ENCODE measurements around the gene ZIC4.

ZIC4 gene

DNA sequence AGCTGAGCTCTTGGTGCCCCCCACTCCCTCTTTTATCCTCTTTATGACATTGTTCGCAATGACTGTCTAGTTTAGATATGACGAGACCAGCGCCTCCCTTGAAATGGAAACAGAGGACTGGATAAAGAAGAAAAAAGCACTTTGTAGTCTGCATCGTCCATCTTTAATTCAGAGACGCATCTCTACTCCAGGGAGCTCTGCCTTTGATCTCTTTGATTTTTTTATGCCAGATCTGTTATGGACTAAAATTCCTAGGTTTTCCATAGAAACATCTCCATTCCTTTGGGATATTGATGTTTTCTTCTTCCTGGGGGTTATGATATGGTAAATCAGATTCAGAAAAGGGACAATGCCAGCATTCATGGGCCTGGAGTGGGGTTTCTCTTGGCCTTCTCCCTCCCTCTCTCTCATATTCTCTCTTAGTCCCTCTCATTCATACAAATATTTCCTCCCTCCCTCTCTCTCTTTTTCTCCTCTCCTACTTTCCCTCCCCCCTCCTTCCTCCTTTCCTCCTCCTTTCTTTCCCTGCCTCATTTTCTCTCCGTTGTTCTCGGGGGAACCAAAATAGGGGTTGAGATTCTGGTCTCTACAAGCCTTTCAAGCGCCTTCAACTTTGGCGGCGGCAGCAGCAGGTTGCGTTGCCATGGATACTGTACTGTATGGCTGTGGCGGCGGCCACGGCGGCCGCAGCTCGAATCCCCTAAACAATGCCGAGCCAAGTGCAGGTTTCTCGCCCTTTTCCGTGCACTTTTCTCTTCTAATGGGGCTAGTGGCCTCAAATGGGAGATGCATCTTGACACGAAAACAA, 45.5 kb downstream of the ZIC4 start:
- no peak for DNase-seq (ENCODE audit: low read depth)
- TF ChIP-seq, protein P1, sequence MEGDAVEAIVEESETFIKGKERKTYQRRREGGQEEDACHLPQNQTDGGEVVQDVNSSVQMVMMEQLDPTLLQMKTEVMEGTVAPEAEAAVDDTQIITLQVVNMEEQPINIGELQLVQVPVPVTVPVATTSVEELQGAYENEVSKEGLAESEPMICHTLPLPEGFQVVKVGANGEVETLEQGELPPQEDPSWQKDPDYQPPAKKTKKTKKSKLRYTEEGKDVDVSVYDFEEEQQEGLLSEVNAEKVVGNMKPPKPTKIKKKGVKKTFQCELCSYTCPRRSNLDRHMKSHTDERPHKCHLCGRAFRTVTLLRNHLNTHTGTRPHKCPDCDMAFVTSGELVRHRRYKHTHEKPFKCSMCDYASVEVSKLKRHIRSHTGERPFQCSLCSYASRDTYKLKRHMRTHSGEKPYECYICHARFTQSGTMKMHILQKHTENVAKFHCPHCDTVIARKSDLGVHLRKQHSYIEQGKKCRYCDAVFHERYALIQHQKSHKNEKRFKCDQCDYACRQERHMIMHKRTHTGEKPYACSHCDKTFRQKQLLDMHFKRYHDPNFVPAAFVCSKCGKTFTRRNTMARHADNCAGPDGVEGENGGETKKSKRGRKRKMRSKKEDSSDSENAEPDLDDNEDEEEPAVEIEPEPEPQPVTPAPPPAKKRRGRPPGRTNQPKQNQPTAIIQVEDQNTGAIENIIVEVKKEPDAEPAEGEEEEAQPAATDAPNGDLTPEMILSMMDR (IDR thresholded peaks at IDR 0.05; ENCODE audit: low read length, missing control alignments), result no peak
- no peak overlapping the region for H3K4me3 ChIP-seq (replicated peaks; ENCODE audit: low read depth, low read length)

DNA sequence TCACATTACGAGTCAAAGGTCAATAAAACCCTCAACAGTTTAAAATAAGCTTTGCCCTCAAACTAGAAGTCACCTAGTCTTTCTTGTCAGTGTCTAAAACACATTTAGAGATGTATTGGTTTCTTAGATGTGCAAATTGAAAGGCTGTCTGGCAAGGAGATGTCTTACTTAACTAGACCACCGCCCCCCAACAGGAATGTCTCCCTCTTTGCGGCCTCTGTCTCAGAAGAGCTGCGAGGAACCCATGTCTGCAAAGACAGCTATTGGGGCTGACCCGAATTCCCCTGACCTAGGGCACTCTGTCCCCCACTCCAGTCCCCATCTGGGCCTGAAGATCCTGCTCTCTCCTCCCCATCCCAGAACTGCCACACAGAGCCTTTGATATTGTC, 46.3 kb downstream of the ZIC4 start:
- TF ChIP-seq, protein P1 (IDR thresholded peaks at IDR 0.05; ENCODE audit: low read length, missing control alignments), result no peak
- H3K4me3 ChIP-seq (replicated peaks; ENCODE audit: low read depth, low read length), result no peak overlapping the region
- DNase-seq (ENCODE audit: low read depth), result no peak

DNA sequence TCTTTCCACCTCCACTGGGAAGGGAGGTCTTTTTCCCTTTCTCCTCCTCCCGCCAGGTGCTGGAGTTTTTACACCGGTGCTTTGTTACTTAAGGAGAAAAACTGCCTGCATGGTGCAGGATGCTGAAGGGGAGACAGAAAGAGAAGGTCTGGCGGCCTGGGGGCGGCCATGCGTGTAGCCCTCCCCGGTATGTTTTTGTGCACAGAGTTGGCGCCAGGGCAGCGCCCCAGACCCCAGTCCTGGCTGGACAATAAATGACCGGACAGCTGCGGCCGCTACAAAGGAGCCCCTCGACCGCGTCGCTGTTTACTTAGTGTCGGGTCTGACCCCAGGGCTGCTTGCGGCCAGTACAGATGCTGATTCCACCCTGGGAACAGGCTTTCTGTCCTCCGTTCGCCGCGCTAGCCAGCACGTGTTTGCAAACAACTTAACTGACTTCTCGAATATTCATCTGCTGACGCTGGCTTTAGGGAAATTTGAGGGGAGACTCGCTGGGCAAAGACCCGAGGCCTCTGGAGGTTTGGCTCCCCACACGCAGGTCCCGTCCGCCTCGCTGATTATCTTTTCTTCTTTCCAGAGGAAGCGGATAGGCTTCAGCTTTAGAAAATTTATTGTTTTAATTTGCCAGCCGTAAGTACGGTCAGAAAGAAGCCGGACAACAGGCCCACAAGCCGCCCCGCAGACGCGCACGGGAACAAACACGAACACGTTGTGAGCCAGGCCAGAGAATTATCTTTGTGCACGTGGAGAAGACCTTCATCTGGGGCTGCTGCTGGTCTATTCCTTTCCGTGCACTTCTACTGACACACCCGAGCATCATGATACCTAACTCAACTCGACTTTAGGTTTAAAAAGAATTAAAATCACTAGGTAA, 46.9 kb downstream of the ZIC4 start:
- no peak overlapping the region for H3K4me3 ChIP-seq (replicated peaks; ENCODE audit: low read depth, low read length)
- TF ChIP-seq, protein P1 (IDR thresholded peaks at IDR 0.05; ENCODE audit: low read length, missing control alignments), result no peak
- DNase-seq (ENCODE audit: low read depth), result no peak

DNA sequence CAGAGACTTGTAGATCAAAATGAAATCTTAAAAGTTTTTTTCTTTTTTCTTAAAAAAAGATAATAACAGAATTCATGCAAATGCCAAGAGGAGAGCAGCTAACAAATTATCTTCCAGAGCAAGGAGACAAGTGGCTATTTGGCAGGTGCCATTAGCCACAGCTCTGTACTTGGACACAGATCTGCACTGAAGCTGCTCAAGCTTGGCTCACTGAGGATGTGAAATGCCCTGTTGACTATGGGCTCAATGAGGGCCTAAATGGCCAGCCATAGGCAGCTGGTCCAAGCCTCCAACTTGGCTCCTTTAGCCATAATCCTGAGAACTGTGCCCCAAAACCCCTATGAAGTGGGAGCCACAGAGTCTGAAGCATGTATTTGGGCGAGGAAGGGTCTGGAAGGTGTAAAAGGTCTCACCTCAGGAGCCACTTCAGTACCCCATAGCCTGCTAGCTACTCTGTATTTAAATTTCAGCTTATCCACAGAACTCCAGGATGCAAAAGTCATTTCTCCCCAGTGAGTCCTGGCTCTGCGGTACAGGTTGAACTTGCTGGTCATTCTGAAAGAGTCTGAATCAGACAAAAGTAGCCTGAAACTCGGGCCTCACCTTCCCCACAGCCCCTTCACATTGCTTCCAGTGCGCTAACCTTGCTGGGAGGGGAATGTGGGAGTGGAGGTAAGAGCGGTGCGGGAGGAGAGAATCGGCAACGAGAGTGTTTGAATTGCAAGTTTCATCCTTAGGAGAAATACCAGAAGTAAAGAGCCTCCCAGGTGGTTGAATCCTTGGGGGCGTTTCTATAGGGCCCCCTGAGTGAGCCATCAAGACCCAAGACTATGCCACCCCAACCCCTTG, 48.0 kb downstream of the ZIC4 start:
- no peak overlapping the region for H3K4me3 ChIP-seq (replicated peaks; ENCODE audit: low read depth, low read length)
- no peak for DNase-seq (ENCODE audit: low read depth)
- TF ChIP-seq, protein P1 (IDR thresholded peaks at IDR 0.05; ENCODE audit: low read length, missing control alignments), result no peak

DNA sequence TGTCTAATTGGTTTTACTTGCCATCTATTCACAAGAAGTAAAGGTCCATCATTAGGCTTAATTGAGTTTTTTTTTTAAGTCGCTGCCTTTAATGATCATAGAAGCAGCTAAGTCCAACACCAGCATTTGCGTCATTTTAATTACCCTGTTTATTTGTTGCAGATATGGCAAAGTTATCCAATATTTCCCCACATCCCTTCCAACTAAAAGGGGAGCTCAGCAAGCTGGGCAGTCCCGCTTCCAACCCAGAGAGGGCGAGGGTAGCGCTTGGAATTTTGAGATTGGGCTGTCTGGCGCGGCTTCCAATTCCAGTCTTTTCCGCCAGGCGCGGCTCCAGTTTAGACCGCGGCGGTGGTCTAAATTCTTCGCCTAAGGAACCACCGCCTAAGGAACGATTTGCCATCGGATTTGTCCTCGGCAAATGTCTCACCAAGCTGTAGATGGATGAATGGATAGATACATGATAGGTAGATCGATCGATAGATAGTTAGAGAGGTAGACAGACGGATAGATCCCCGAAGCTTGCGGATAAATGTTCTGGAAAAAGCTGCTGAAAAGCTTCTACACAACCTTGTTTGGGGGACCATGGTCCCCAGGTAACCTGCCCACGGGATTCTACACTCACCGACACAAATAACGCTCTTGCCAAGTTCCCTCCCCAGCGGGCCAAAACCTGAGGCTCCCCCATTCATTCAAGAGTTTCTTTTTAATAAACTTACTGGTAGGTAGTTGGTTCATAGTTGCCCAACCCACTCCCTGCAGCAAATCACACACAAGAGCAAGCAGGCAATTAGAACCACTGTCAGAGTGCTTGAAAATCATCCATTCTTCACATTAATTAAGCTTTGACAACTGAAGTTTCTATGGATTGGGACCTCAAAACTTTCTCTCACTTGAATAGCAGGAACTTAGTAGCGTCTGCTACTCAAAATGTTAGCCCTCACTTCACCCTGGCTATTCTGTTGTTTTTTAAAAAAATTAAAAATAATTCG, 49.1 kb downstream of the ZIC4 start:
- TF ChIP-seq, protein P1 (IDR thresholded peaks at IDR 0.05; ENCODE audit: low read length, missing control alignments), result peak; percentile 6
- no peak for DNase-seq (ENCODE audit: low read depth)
- no peak overlapping the region for H3K4me3 ChIP-seq (replicated peaks; ENCODE audit: low read depth, low read length)
